HG02852 (cell line): ENCODE data around the gene SSC5D.

Experiments
- ATAC-seq: cut with Tn5 transposase; IDR thresholded peaks from one replicate; pipeline ENCODE4 v1.9.1; 2021; ENCODE audit warnings: mild to moderate bottlenecking, moderate library complexity; ENCODE audit not compliant: unreplicated experiment

The SSC5D gene

GRCh38 chr19:55552620-55553019 is 64.4 kb downstream of the SSC5D start:
- ATAC-seq: no peak

GRCh38 chr19:55553217-55554182 is 65.3 kb downstream of the SSC5D start:
- no peak for ATAC-seq

- no peak for ATAC-seq
Observed at GRCh38 chr19:55554302-55554701, 66.1 kb downstream of the SSC5D start.

GRCh38 chr19:55554741-55555152 is 66.5 kb downstream of the SSC5D start:
- no peak for ATAC-seq

GRCh38 chr19:55559684-55560083 is 71.4 kb downstream of the SSC5D start:
- ATAC-seq: no peak

GRCh38 chr19:55563261-55563690 is 75.0 kb downstream of the SSC5D start:
- ATAC-seq: no peak

- no peak for ATAC-seq
Observed at GRCh38 chr19:55566823-55567222, 78.6 kb downstream of the SSC5D start.

GRCh38 chr19:55567708-55568328 is 79.6 kb downstream of the SSC5D start:
- ATAC-seq: no peak
